ENCODE data around the gene FUT8. TPM values are rescaled to one million over a fixed set of nuclear protein-coding genes. Genes with fewer than 3 reads are reported as not detected.

Gene FUT8
- total RNA-seq, 4 donors from 2014 or later: 14.9 to 35.8 (median 22.2) TPM

GRCh38 chr14:65769151-65769550 lies 356.6 kb downstream of the FUT8 start:
- TF ChIP-seq CTCF (IDR thresholded peaks at IDR 0.05): no peak
- ATAC-seq (ENCODE audit: low FRiP score) (no peak), DNase-seq (ENCODE audit: low spot score) (no peak)

- ATAC-seq (ENCODE audit: low FRiP score): no peak
- no peak for TF ChIP-seq CTCF (IDR thresholded peaks at IDR 0.05)
- no peak for DNase-seq (ENCODE audit: low spot score)
Observed at GRCh38 chr14:65770681-65771080, 358.2 kb downstream of the FUT8 start.

GRCh38 chr14:65771271-65771670 lies 358.7 kb downstream of the FUT8 start:
- TF ChIP-seq CTCF (IDR thresholded peaks at IDR 0.05): no peak
- DNase-seq (ENCODE audit: low spot score) (no peak), ATAC-seq (ENCODE audit: low FRiP score) (no peak)

GRCh38 chr14:65772466-65772865 lies 359.9 kb downstream of the FUT8 start:
- no peak for TF ChIP-seq CTCF (IDR thresholded peaks at IDR 0.05)
- DNase-seq (ENCODE audit: low spot score): no peak
- ATAC-seq (ENCODE audit: low FRiP score): no peak

GRCh38 chr14:65772921-65773574 lies 360.5 kb downstream of the FUT8 start:
- no peak for TF ChIP-seq CTCF (IDR thresholded peaks at IDR 0.05)
- no peak for ATAC-seq (ENCODE audit: low FRiP score)
- DNase-seq (ENCODE audit: low spot score): no peak

- no peak for TF ChIP-seq CTCF (IDR thresholded peaks at IDR 0.05)
- ATAC-seq (ENCODE audit: low FRiP score) (no peak), DNase-seq (ENCODE audit: low spot score) (no peak)
Observed at GRCh38 chr14:65774041-65774440, 361.5 kb downstream of the FUT8 start.

- DNase-seq (ENCODE audit: low spot score) (no peak), ATAC-seq (ENCODE audit: low FRiP score) (no peak)
- TF ChIP-seq CTCF (IDR thresholded peaks at IDR 0.05): no peak
Observed at GRCh38 chr14:65776193-65776852, 363.8 kb downstream of the FUT8 start.

Data from omental fat pad (tissue), 4 donors.